ENCODE results near the gene C12orf56. TPM values are rescaled to one million over a fixed set of nuclear protein-coding genes. Genes with fewer than 3 reads are reported as not detected.
A peak's percentile ranks its signal among the peaks of the same experiment; 100 is the strongest.

C12orf56 gene
- total and polyA plus RNA-seq, 4 donors: 0.03 to 0.51 (median 0.12) TPM; not detected in 1

GRCh38 chr12:64256166-64256800 is 134.3 kb downstream of the C12orf56 start:
- ATAC-seq (ENCODE audit: insufficient read depth, low FRiP score) (no peak), DNase-seq (peak in 2 of 3 donors; percentile 86 to 89)
- TF ChIP-seq, protein P1, sequence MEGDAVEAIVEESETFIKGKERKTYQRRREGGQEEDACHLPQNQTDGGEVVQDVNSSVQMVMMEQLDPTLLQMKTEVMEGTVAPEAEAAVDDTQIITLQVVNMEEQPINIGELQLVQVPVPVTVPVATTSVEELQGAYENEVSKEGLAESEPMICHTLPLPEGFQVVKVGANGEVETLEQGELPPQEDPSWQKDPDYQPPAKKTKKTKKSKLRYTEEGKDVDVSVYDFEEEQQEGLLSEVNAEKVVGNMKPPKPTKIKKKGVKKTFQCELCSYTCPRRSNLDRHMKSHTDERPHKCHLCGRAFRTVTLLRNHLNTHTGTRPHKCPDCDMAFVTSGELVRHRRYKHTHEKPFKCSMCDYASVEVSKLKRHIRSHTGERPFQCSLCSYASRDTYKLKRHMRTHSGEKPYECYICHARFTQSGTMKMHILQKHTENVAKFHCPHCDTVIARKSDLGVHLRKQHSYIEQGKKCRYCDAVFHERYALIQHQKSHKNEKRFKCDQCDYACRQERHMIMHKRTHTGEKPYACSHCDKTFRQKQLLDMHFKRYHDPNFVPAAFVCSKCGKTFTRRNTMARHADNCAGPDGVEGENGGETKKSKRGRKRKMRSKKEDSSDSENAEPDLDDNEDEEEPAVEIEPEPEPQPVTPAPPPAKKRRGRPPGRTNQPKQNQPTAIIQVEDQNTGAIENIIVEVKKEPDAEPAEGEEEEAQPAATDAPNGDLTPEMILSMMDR (IDR thresholded peaks at IDR 0.05; ENCODE audit: control extremely low read depth, extremely low read depth): peak; percentile 57

DNA sequence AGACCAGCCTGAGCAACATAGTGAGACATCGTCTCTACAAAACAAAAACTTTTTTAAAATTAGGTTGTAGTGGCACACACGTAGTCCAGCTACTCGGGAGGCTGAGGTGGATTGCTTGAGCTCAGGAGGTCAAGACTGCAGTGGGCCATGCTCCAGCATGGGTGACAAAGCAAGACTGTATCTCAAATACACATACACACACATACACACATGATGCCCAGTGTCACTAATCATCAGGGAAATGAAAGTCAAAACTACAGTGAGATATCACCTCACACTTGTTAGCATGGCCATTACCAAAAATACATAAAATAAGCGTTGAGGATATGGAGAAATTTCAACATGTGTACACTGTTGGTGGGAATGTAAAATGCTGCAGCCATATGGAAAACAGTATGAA is 135.3 kb downstream of the C12orf56 start:
- 72 to 80% methylated on average over 4 of the region's 4 CpGs for WGBS, 2 donors
- Histone ChIP-seq H3K9ac (ENCODE audit: insufficient read depth in 1 of 2, low read length in 2 of 2) (no peak overlapping the region), H3K27ac (ENCODE audit: low read depth in 1 of 2, low read length in 1 of 2) (no peak overlapping the region), H3K27me3 (ENCODE audit: control insufficient read depth in 3 of 3, insufficient read depth in 3 of 3, low read length in 2 of 3) (no peaks in the 10 kb centered on the region), H3K4me1 (ENCODE audit: control insufficient read depth in 5 of 5, insufficient read depth in 5 of 5, low read length in 5 of 5) (peaks cover 0 to 8% (median 0%) of the 10 kb centered on the region in 5 donors), H3K36me3 (ENCODE audit: control insufficient read depth in 4 of 4, insufficient read depth in 4 of 4, low read length in 4 of 4) (no peaks in the 10 kb centered on the region), H3K9me3 (ENCODE audit: control insufficient read depth in 4 of 4, insufficient read depth in 3 of 4, low read length in 3 of 4) (no peaks in the 10 kb centered on the region), H3K4me3 (no peak overlapping the region)
- TF ChIP-seq, protein P1 (IDR thresholded peaks at IDR 0.05; ENCODE audit: control extremely low read depth, extremely low read depth): no peak
- ATAC-seq (ENCODE audit: insufficient read depth, low FRiP score): no peak
- DNase-seq: no peak

More at GRCh38 chr12:64256166-64256800, 134.3 kb downstream of the C12orf56 start:
- Histone ChIP-seq H3K9ac (ENCODE audit: insufficient read depth in 1 of 2, low read length in 2 of 2) (no peak overlapping the region), H3K27ac (ENCODE audit: low read depth in 1 of 2, low read length in 1 of 2) (no peak overlapping the region), H3K27me3 (ENCODE audit: control insufficient read depth in 3 of 3, insufficient read depth in 3 of 3, low read length in 2 of 3) (no peaks in the 10 kb centered on the region), H3K9me3 (ENCODE audit: control insufficient read depth in 4 of 4, insufficient read depth in 3 of 4, low read length in 3 of 4) (no peaks in the 10 kb centered on the region), H3K4me3 (no peak overlapping the region), H3K36me3 (ENCODE audit: control insufficient read depth in 4 of 4, insufficient read depth in 4 of 4, low read length in 4 of 4) (no peaks in the 10 kb centered on the region), H3K4me1 (ENCODE audit: control insufficient read depth in 5 of 5, insufficient read depth in 5 of 5, low read length in 5 of 5) (peaks cover 0 to 8% (median 0%) of the 10 kb centered on the region in 5 donors)
- WGBS, 2 donors: 69 to 73% methylated on average over 4 of the region's 4 CpGs

GRCh38 chr12:64253356-64253755 is 137.2 kb downstream of the C12orf56 start:
- ATAC-seq (ENCODE audit: insufficient read depth, low FRiP score) (no peak), DNase-seq (no peak)
- Histone ChIP-seq H3K27me3 (ENCODE audit: control insufficient read depth in 3 of 3, insufficient read depth in 3 of 3, low read length in 2 of 3) (no peaks in the 10 kb centered on the region), H3K4me3 (no peak overlapping the region), H3K27ac (ENCODE audit: low read depth in 1 of 2, low read length in 1 of 2) (no peak overlapping the region), H3K36me3 (ENCODE audit: control insufficient read depth in 4 of 4, insufficient read depth in 4 of 4, low read length in 4 of 4) (no peaks in the 10 kb centered on the region), H3K9ac (ENCODE audit: insufficient read depth in 1 of 2, low read length in 2 of 2) (no peak overlapping the region), H3K4me1 (ENCODE audit: control insufficient read depth in 5 of 5, insufficient read depth in 5 of 5, low read length in 5 of 5) (peaks cover 0 to 8% (median 0%) of the 10 kb centered on the region in 5 donors), H3K9me3 (ENCODE audit: control insufficient read depth in 4 of 4, insufficient read depth in 3 of 4, low read length in 3 of 4) (no peaks in the 10 kb centered on the region)
- WGBS, 2 donors: 43 to 74% methylated on average over 1 of the region's 1 CpG
- TF ChIP-seq, protein P1 (IDR thresholded peaks at IDR 0.05; ENCODE audit: control extremely low read depth, extremely low read depth): no peak

Data from lung (tissue), 12 donors.